ENCODE measurements around the gene CEND1.

Gene CEND1

GRCh38 chr11:811446-812245 is 21.8 kb upstream of the CEND1 start:
- peak; percentile 20 for TF ChIP-seq CTCF (IDR thresholded peaks at IDR 0.05; ENCODE audit: insufficient read depth, low read depth, low read length, missing control alignments)
- H3K4me3 ChIP-seq (ENCODE audit: low read length) = peak overlapping the region; percentile 92

GRCh38 chr11:810040-810567 is 20.2 kb upstream of the CEND1 start:
- no peak for DNase-seq (ENCODE audit: low read depth)
- TF ChIP-seq CTCF (IDR thresholded peaks at IDR 0.05; ENCODE audit: insufficient read depth, low read depth, low read length, missing control alignments) = no peak
- peak overlapping the region; percentile 92 for H3K4me3 ChIP-seq (ENCODE audit: low read length)

More at GRCh38 chr11:811446-812245, 21.8 kb upstream of the CEND1 start:
- peak; percentile 50 for DNase-seq (ENCODE audit: low read depth)

- TF ChIP-seq CTCF (IDR thresholded peaks at IDR 0.05; ENCODE audit: insufficient read depth, low read depth, low read length, missing control alignments) = no peak
- peak within 1 kb of the TSS; percentile 92 for H3K4me3 ChIP-seq (ENCODE audit: low read length)
- DNase-seq (ENCODE audit: low read depth) = peak; percentile 97
Observed at GRCh38 chr11:809287-810039, 19.6 kb upstream of the CEND1 start, which contains the start of gene RPLP2. Gene RPLP2, plus strand, starts transcription at chr11:809967. Its CDS starts 268 bp downstream, at chr11:810235.

GRCh38 chr11:808427-809286 is 18.8 kb upstream of the CEND1 start:
- H3K4me3 ChIP-seq (ENCODE audit: low read length) = peak overlapping the region; percentile 92
- DNase-seq (ENCODE audit: low read depth) = no peak
- no peak for TF ChIP-seq CTCF (IDR thresholded peaks at IDR 0.05; ENCODE audit: insufficient read depth, low read depth, low read length, missing control alignments)

GRCh38 chr11:804599-804964 is 14.7 kb upstream of the CEND1 start:
- TF ChIP-seq CTCF (IDR thresholded peaks at IDR 0.05; ENCODE audit: insufficient read depth, low read depth, low read length, missing control alignments) = no peak
- no peak for DNase-seq (ENCODE audit: low read depth)
- H3K4me3 ChIP-seq (ENCODE audit: low read length) = peak overlapping the region; percentile 75
